Measurements from ENCODE around the gene MYPOP.

Gene MYPOP

GRCh38 chr19:45883881-45884681 is 18.3 kb downstream of the MYPOP start:
- peak overlapping the region; percentile 49 for H3K4me2 ChIP-seq (ENCODE audit: low read length)

GRCh38 chr19:45883586-45883880 is 18.9 kb downstream of the MYPOP start:
- H3K9me3 ChIP-seq (ENCODE audit: insufficient read depth, low read length): no peaks in the 10 kb centered on the region
- H4K20me1 ChIP-seq (ENCODE audit: insufficient read depth, low read length): no peaks in the 10 kb centered on the region
- H3K4me1 ChIP-seq (ENCODE audit: low read length): peaks cover 36% of the 10 kb centered on the region
- H2AFZ ChIP-seq (ENCODE audit: low read depth, low read length): no peak overlapping the region
- H3K27me3 ChIP-seq (ENCODE audit: low read depth, low read length): no peaks in the 10 kb centered on the region
- peaks cover 21% of the 10 kb centered on the region for H3K79me2 ChIP-seq (ENCODE audit: low read length)
- peak overlapping the region; percentile 49 for H3K4me2 ChIP-seq (ENCODE audit: low read length)
- peak overlapping the region; percentile 54 for H3K4me3 ChIP-seq (ENCODE audit: low read length)
- TF ChIP-seq EZH2phosphoT487 (IDR thresholded peaks at IDR 0.05; ENCODE audit: low read depth): no peak
- TF ChIP-seq CTCF (IDR thresholded peaks at IDR 0.05; ENCODE audit: low read depth, low read length): no peak
- H3K27ac ChIP-seq (ENCODE audit: low read length): no peak overlapping the region
- H3K36me3 ChIP-seq (replicated peaks; ENCODE audit: low read depth, low read length): peaks cover 11% of the 10 kb centered on the region
- no peak overlapping the region for H3K9ac ChIP-seq (ENCODE audit: low read length)

More at GRCh38 chr19:45883881-45884681, 18.3 kb downstream of the MYPOP start:
- no peak overlapping the region for H3K27ac ChIP-seq (ENCODE audit: low read length)
- no peak overlapping the region for H3K9ac ChIP-seq (ENCODE audit: low read length)
- no peak overlapping the region for H2AFZ ChIP-seq (ENCODE audit: low read depth, low read length)
- no peaks in the 10 kb centered on the region for H3K27me3 ChIP-seq (ENCODE audit: low read depth, low read length)
- no peaks in the 10 kb centered on the region for H4K20me1 ChIP-seq (ENCODE audit: insufficient read depth, low read length)
- TF ChIP-seq CTCF (IDR thresholded peaks at IDR 0.05; ENCODE audit: low read depth, low read length): no peak
- TF ChIP-seq EZH2phosphoT487 (IDR thresholded peaks at IDR 0.05; ENCODE audit: low read depth): no peak
- H3K79me2 ChIP-seq (ENCODE audit: low read length): peaks cover 21% of the 10 kb centered on the region
- H3K4me1 ChIP-seq (ENCODE audit: low read length): peaks cover 33% of the 10 kb centered on the region
- peaks cover 11% of the 10 kb centered on the region for H3K36me3 ChIP-seq (replicated peaks; ENCODE audit: low read depth, low read length)
- H3K9me3 ChIP-seq (ENCODE audit: insufficient read depth, low read length): no peaks in the 10 kb centered on the region
- peak overlapping the region; percentile 54 for H3K4me3 ChIP-seq (ENCODE audit: low read length)

GRCh38 chr19:45882652-45883585 is 19.5 kb downstream of the MYPOP start:
- H3K79me2 ChIP-seq (ENCODE audit: low read length): peaks cover 21% of the 10 kb centered on the region
- no peaks in the 10 kb centered on the region for H4K20me1 ChIP-seq (ENCODE audit: insufficient read depth, low read length)
- peak overlapping the region; percentile 99 for H3K4me2 ChIP-seq (ENCODE audit: low read length)
- H3K36me3 ChIP-seq (replicated peaks; ENCODE audit: low read depth, low read length): peaks cover 11% of the 10 kb centered on the region
- TF ChIP-seq EZH2phosphoT487 (IDR thresholded peaks at IDR 0.05; ENCODE audit: low read depth) (no peak), CTCF (IDR thresholded peaks at IDR 0.05; ENCODE audit: low read depth, low read length) (peak; percentile 99)
- H2AFZ ChIP-seq (ENCODE audit: low read depth, low read length): no peak overlapping the region
- peak overlapping the region; percentile 84 for H3K27ac ChIP-seq (ENCODE audit: low read length)
- H3K4me1 ChIP-seq (ENCODE audit: low read length): peaks cover 39% of the 10 kb centered on the region
- H3K4me3 ChIP-seq (ENCODE audit: low read length): peak overlapping the region; percentile 86
- no peaks in the 10 kb centered on the region for H3K9me3 ChIP-seq (ENCODE audit: insufficient read depth, low read length)
- peak overlapping the region; percentile 96 for H3K9ac ChIP-seq (ENCODE audit: low read length)
- no peaks in the 10 kb centered on the region for H3K27me3 ChIP-seq (ENCODE audit: low read depth, low read length)

All from OCI-LY3 (cell line).